ENCODE results near the gene CYP4A22. TPM values are rescaled to one million over a fixed set of nuclear protein-coding genes. Genes with fewer than 3 reads are reported as not detected.
"Not testable (repeated sequence)": the region's sequence is repeated elsewhere in the genome, so short reads cannot be mapped to it uniquely, and the experiment has no call there.

The CYP4A22 gene
- total and polyA plus RNA-seq, 2 donors (not counting 1 experiment from before 2014, with no cell fraction given) = not detected

GRCh38 chr1:47147047-47147785, 10.0 kb downstream of the CYP4A22 start:
- Histone ChIP-seq H3K4me1 (ENCODE audit: control insufficient read depth, extremely low read depth, insufficient read depth, low read length) (no peaks in the 10 kb centered on the region), H3K27ac (ENCODE audit: insufficient read depth, low read length) (no peak overlapping the region), H3K4me2 (ENCODE audit: extremely low read depth, insufficient read depth, low read length) (no peak overlapping the region), H4K20me1 (ENCODE audit: control insufficient read depth, extremely low read depth, insufficient read depth, low read length) (no peaks in the 10 kb centered on the region), H2AFZ (ENCODE audit: low read length) (no peak overlapping the region), H3K79me2 (ENCODE audit: control insufficient read depth, insufficient read depth, low read length) (no peaks in the 10 kb centered on the region), H3K27me3 (ENCODE audit: control insufficient read depth, insufficient read depth, low read length) (no peaks in the 10 kb centered on the region), H3K9me3 (ENCODE audit: control insufficient read depth, insufficient read depth, low read depth, low read length) (no peaks in the 10 kb centered on the region), H3K36me3 (ENCODE audit: control insufficient read depth, insufficient read depth, low read length) (no peaks in the 10 kb centered on the region), H3K9ac (ENCODE audit: insufficient read depth, low read length) (no peak overlapping the region), H3K4me3 (replicated peaks in 1 of 4; ENCODE audit: control extremely low read depth in 1 of 4, insufficient read depth in 1 of 4, low read depth in 3 of 4, low read length in 4 of 4) (no peak overlapping the region)
- DNase-seq (ENCODE audit: low read depth in 2 of 2) = no peak
- TF ChIP-seq, protein P1, sequence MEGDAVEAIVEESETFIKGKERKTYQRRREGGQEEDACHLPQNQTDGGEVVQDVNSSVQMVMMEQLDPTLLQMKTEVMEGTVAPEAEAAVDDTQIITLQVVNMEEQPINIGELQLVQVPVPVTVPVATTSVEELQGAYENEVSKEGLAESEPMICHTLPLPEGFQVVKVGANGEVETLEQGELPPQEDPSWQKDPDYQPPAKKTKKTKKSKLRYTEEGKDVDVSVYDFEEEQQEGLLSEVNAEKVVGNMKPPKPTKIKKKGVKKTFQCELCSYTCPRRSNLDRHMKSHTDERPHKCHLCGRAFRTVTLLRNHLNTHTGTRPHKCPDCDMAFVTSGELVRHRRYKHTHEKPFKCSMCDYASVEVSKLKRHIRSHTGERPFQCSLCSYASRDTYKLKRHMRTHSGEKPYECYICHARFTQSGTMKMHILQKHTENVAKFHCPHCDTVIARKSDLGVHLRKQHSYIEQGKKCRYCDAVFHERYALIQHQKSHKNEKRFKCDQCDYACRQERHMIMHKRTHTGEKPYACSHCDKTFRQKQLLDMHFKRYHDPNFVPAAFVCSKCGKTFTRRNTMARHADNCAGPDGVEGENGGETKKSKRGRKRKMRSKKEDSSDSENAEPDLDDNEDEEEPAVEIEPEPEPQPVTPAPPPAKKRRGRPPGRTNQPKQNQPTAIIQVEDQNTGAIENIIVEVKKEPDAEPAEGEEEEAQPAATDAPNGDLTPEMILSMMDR (conservative IDR thresholded peaks at IDR 0.05 in 1 of 2, IDR thresholded peaks at IDR 0.05 in 1 of 2; ENCODE audit: low read depth in 1 of 2, low read length in 2 of 2) = no peak
- no peak for TF ChIP-seq EZH2 (IDR thresholded peaks at IDR 0.05; ENCODE audit: low read length, missing control alignments)

DNA sequence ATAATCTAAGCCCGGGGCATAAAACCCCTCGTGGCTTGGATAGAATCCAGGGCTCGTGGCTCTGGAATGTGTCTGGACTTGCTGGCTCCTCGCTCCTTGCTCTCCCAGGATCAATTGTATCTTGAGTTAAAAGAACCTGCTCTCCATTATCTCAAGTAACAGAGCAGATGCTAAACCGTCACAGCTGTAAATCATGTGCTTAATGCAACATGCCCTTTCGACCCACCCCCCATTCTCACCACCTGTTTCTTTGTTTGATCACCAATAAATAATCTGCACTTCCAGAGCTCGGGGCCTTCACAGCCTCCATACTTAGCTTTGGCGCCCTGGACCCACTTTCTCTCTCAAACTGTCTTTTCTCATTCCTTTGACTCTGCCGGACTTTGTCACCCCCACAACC, 11.9 kb downstream of the CYP4A22 start:
- DNase-seq (ENCODE audit: low read depth in 2 of 2); H3K9me3 ChIP-seq (ENCODE audit: control insufficient read depth, insufficient read depth, low read depth, low read length); H3K9ac ChIP-seq (ENCODE audit: insufficient read depth, low read length); H3K4me2 ChIP-seq (ENCODE audit: extremely low read depth, insufficient read depth, low read length); H3K4me1 ChIP-seq (ENCODE audit: control insufficient read depth, extremely low read depth, insufficient read depth, low read length); H3K4me3 ChIP-seq (replicated peaks in 1 of 4; ENCODE audit: control extremely low read depth in 1 of 4, insufficient read depth in 1 of 4, low read depth in 3 of 4, low read length in 4 of 4); H3K27me3 ChIP-seq (ENCODE audit: control insufficient read depth, insufficient read depth, low read length); H4K20me1 ChIP-seq (ENCODE audit: control insufficient read depth, extremely low read depth, insufficient read depth, low read length); H3K36me3 ChIP-seq (ENCODE audit: control insufficient read depth, insufficient read depth, low read length); H2AFZ ChIP-seq (ENCODE audit: low read length); H3K79me2 ChIP-seq (ENCODE audit: control insufficient read depth, insufficient read depth, low read length); H3K27ac ChIP-seq (ENCODE audit: insufficient read depth, low read length): not testable (repeated sequence)

DNA sequence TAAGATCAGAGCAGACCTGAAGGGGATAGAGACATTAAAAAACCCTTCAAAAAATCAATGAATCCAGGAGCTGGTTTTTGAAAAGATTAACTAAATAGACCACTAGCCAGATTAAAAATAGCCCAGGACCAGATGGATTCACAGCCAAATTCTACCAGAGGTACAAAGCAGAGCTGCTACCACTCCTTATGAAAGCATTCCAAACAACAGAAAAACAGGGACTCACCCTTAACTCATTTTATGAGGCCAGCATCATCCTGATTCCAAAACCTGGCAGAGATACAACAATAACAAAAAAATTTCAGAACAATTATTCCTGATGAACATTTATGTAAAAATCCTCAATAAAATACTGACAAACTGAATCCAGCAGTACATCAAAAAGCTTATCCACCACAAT, 19.2 kb downstream of the CYP4A22 start:
- H2AFZ ChIP-seq (ENCODE audit: low read length); DNase-seq (ENCODE audit: low read depth in 2 of 2); H3K4me3 ChIP-seq (replicated peaks in 1 of 4; ENCODE audit: control extremely low read depth in 1 of 4, insufficient read depth in 1 of 4, low read depth in 3 of 4, low read length in 4 of 4); H3K27me3 ChIP-seq (ENCODE audit: control insufficient read depth, insufficient read depth, low read length); H3K9ac ChIP-seq (ENCODE audit: insufficient read depth, low read length); H3K79me2 ChIP-seq (ENCODE audit: control insufficient read depth, insufficient read depth, low read length); H3K9me3 ChIP-seq (ENCODE audit: control insufficient read depth, insufficient read depth, low read depth, low read length); H3K4me2 ChIP-seq (ENCODE audit: extremely low read depth, insufficient read depth, low read length); H4K20me1 ChIP-seq (ENCODE audit: control insufficient read depth, extremely low read depth, insufficient read depth, low read length); H3K27ac ChIP-seq (ENCODE audit: insufficient read depth, low read length); H3K4me1 ChIP-seq (ENCODE audit: control insufficient read depth, extremely low read depth, insufficient read depth, low read length); H3K36me3 ChIP-seq (ENCODE audit: control insufficient read depth, insufficient read depth, low read length): not testable (repeated sequence)

- not testable (repeated sequence) for H3K36me3 ChIP-seq (ENCODE audit: control insufficient read depth, insufficient read depth, low read length); H3K4me1 ChIP-seq (ENCODE audit: control insufficient read depth, extremely low read depth, insufficient read depth, low read length); H3K9me3 ChIP-seq (ENCODE audit: control insufficient read depth, insufficient read depth, low read depth, low read length); H3K4me2 ChIP-seq (ENCODE audit: extremely low read depth, insufficient read depth, low read length); H4K20me1 ChIP-seq (ENCODE audit: control insufficient read depth, extremely low read depth, insufficient read depth, low read length); H3K4me3 ChIP-seq (replicated peaks in 1 of 4; ENCODE audit: control extremely low read depth in 1 of 4, insufficient read depth in 1 of 4, low read depth in 3 of 4, low read length in 4 of 4); H3K27ac ChIP-seq (ENCODE audit: insufficient read depth, low read length); H3K9ac ChIP-seq (ENCODE audit: insufficient read depth, low read length); H3K79me2 ChIP-seq (ENCODE audit: control insufficient read depth, insufficient read depth, low read length); H3K27me3 ChIP-seq (ENCODE audit: control insufficient read depth, insufficient read depth, low read length); DNase-seq (ENCODE audit: low read depth in 2 of 2); H2AFZ ChIP-seq (ENCODE audit: low read length)
Measured at GRCh38 chr1:47157957-47158356, 20.7 kb downstream of the CYP4A22 start.

All from fibroblast of lung (primary cell).